Left lung (tissue), 14 donors: Measurements from ENCODE around the gene PAQR8. TPM values are rescaled to one million over a fixed set of nuclear protein-coding genes. Genes with fewer than 3 reads are reported as not detected.

Experiments used
- ATAC-seq: fragments of 200-7000 bp; cut with Tn5 transposase; one replicate; pipeline ENCODE4 v1.9.1; 2020; ENCODE audit warnings: moderate library complexity
- DNase-seq, 4 donors: peaks; one replicate each; pipeline ENCODE4 v3.0.0-alpha.2; 2013 to 2020
- H3K27ac ChIP-seq, 2 donors: fragments of 200-600 bp; sonication (generic) in 1 of 2; one replicate each; pipeline versions ENCODE4 v1.5.0 to v1.8.0; 2020 to 2021
- H3K27me3 ChIP-seq, 2 donors: fragments of 200-600 bp; sonication (generic) in 1 of 2; one replicate each; pipeline versions ENCODE4 v1.5.0 to v1.8.0; 2020 to 2021
- H3K36me3 ChIP-seq, 2 donors: fragments of 200-600 bp; sonication (generic) in 1 of 2; one replicate each; pipeline versions ENCODE4 v1.5.0 to v1.8.0; 2020 to 2021
- H3K4me1 ChIP-seq, 2 donors: fragments of 200-600 bp; one replicate each; pipeline ENCODE4 v1.8.0; 2021
- H3K4me3 ChIP-seq, 2 donors: fragments of 200-600 bp; sonication (generic) in 1 of 2; one replicate each; pipeline versions ENCODE4 v1.5.0 to v1.8.0; 2020 to 2021; ENCODE audit warnings: mild to moderate bottlenecking in 1 of 2
- H3K9me3 ChIP-seq, 2 donors: fragments of 200-600 bp; sonication (generic) in 1 of 2; one replicate each; pipeline versions ENCODE4 v1.5.0 to v1.8.0; 2020 to 2021
- intact Hi-C, 2 donors: fragments of 100-400 bp; cut with DNase I; formaldehyde crosslinking; loops; one replicate each; pipeline versions ENCODE4 v1.11.2 to v1.14.2; 2022
- long read RNA-seq, 12 donors: library from polyadenylated mRNA in 2 of 12; unstranded in 2 of 12; transcript quantifications; one replicate each; pipeline ENCODE4 v2.0.0 and lab custom pipeline, GENCODE V29; 2019 to 2026
- polyA plus RNA-seq, 6 donors: library from polyadenylated mRNA; unstranded; fragments of 120-200 nt; gene quantifications; one replicate each; pipeline ENCODE4 v1.2.1, GENCODE V29; 2013; ENCODE audit not compliant: insufficient read length in 6 of 6
- total RNA-seq, 2 donors: library from RNA; stranded (reverse); fragmentation: NEBNext Ultra II Directional; extraction: Animal tissue kit (Norgen Biotek cat#: 25700); gene quantifications; one replicate each; pipeline ENCODE4 v1.2.1, GENCODE V29; 2021
- TF ChIP-seq, protein P1 (sequence below), 2 donors: fragments of 200-600 bp; sonication (generic) in 1 of 2; IDR thresholded peaks; one replicate each; pipeline versions ENCODE4 v1.5.0 to v1.8.0; 2021; ENCODE audit warnings: antibody characterized with exemption in 2 of 2
- donor health status: DM: no; HTN: yes; CAD: no.
- donor health status: DM: no; HTN: no; CAD: no.

Gene PAQR8
- 10 to 100 TPM in 1 of 2 donors, 1 to 10 TPM in 1; 9.3 to 15.6 TPM for total RNA-seq
- polyA plus RNA-seq, result 10 to 100 TPM; 15.5 to 22.9 (median 17.4) TPM
- long read RNA-seq, donor 1, full-length matches to known transcripts, result 12 of 12 reads
- long read RNA-seq, donor 1, partial matches to known transcripts, result 0 of 12 reads
- long read RNA-seq, donor 1, other reads (novel, unspliced or antisense), result 0 of 12 reads
- long read RNA-seq, donor 2, full-length matches to known transcripts, result 13 of 13 reads
- long read RNA-seq, donor 2, partial matches to known transcripts, result 0 of 13 reads
- long read RNA-seq, donor 2, other reads (novel, unspliced or antisense), result 0 of 13 reads
- long read RNA-seq, donor 3, full-length matches to known transcripts, result 7 of 7 reads
- long read RNA-seq, donor 3, partial matches to known transcripts, result 0 of 7 reads
- long read RNA-seq, donor 3, other reads (novel, unspliced or antisense), result 0 of 7 reads
- long read RNA-seq, donor 4, full-length matches to known transcripts, result 2 of 2 reads
- long read RNA-seq, donor 4, partial matches to known transcripts, result 0 of 2 reads
- long read RNA-seq, donor 4, other reads (novel, unspliced or antisense), result 0 of 2 reads
- long read RNA-seq, donor 5, full-length matches to known transcripts, result 12 of 12 reads
- long read RNA-seq, donor 5, partial matches to known transcripts, result 0 of 12 reads
- long read RNA-seq, donor 5, other reads (novel, unspliced or antisense), result 0 of 12 reads
- long read RNA-seq, donor 6, full-length matches to known transcripts, result 5 of 5 reads
- long read RNA-seq, donor 6, partial matches to known transcripts, result 0 of 5 reads
- long read RNA-seq, donor 6, other reads (novel, unspliced or antisense), result 0 of 5 reads
- long read RNA-seq, donor 7, full-length matches to known transcripts, result 8 of 8 reads
- long read RNA-seq, donor 7, partial matches to known transcripts, result 0 of 8 reads
- long read RNA-seq, donor 7, other reads (novel, unspliced or antisense), result 0 of 8 reads
- long read RNA-seq, donor 8, full-length matches to known transcripts, result 11 of 11 reads
- long read RNA-seq, donor 8, partial matches to known transcripts, result 0 of 11 reads
- long read RNA-seq, donor 8, other reads (novel, unspliced or antisense), result 0 of 11 reads
- long read RNA-seq, donor 9, result 0 reads
- long read RNA-seq, donor 10, result 0 reads
- long read RNA-seq, donor 11, full-length matches to known transcripts, result 20 of 20 reads
- long read RNA-seq, donor 11, partial matches to known transcripts, result 0 of 20 reads
- long read RNA-seq, donor 11, other reads (novel, unspliced or antisense), result 0 of 20 reads
- long read RNA-seq, donor 12, full-length matches to known transcripts, result 8 of 8 reads
- long read RNA-seq, donor 12, partial matches to known transcripts, result 0 of 8 reads
- long read RNA-seq, donor 12, other reads (novel, unspliced or antisense), result 0 of 8 reads

GRCh38 chr6:52361945-52362442 lies at the start of gene PAQR8:
TSS of gene PAQR8 (plus strand) at chr6:52362151. CDS start at chr6:52403214, 41,063 bp downstream.
- TF ChIP-seq, protein P1, sequence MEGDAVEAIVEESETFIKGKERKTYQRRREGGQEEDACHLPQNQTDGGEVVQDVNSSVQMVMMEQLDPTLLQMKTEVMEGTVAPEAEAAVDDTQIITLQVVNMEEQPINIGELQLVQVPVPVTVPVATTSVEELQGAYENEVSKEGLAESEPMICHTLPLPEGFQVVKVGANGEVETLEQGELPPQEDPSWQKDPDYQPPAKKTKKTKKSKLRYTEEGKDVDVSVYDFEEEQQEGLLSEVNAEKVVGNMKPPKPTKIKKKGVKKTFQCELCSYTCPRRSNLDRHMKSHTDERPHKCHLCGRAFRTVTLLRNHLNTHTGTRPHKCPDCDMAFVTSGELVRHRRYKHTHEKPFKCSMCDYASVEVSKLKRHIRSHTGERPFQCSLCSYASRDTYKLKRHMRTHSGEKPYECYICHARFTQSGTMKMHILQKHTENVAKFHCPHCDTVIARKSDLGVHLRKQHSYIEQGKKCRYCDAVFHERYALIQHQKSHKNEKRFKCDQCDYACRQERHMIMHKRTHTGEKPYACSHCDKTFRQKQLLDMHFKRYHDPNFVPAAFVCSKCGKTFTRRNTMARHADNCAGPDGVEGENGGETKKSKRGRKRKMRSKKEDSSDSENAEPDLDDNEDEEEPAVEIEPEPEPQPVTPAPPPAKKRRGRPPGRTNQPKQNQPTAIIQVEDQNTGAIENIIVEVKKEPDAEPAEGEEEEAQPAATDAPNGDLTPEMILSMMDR (IDR thresholded peaks at IDR 0.05), result no peak
- Histone ChIP-seq H3K4me1 (peaks cover 7 to 25% of the 10 kb centered on the region in 2 donors), H3K27ac (peak within 1 kb of the TSS; percentile 69 to 86), H3K9me3 (no peaks in the 10 kb centered on the region), H3K4me3 (peak within 1 kb of the TSS; percentile 60 to 81), H3K36me3 (no peaks in the 10 kb centered on the region), H3K27me3 (no peaks in the 10 kb centered on the region)
- DNase-seq (peak; percentile 79 to 96 (median 86)), ATAC-seq (peak; percentile 95)
- intact Hi-C loops, result no loop called here

GRCh38 chr6:52312461-52312860 lies 49.5 kb upstream of the PAQR8 start:
- DNase-seq, result no peak
- intact Hi-C loops, result no loop called here
- H3K27ac ChIP-seq, result no peak overlapping the region
- H3K36me3 ChIP-seq, result no peaks in the 10 kb centered on the region
- no peaks in the 10 kb centered on the region for H3K9me3 ChIP-seq
- H3K4me3 ChIP-seq, result no peak overlapping the region
- TF ChIP-seq, protein P1 (IDR thresholded peaks at IDR 0.05), result no peak
- H3K4me1 ChIP-seq, result peaks cover 3 to 11% of the 10 kb centered on the region in 2 donors
- no peaks in the 10 kb centered on the region for H3K27me3 ChIP-seq
- ATAC-seq, result no peak

DNA sequence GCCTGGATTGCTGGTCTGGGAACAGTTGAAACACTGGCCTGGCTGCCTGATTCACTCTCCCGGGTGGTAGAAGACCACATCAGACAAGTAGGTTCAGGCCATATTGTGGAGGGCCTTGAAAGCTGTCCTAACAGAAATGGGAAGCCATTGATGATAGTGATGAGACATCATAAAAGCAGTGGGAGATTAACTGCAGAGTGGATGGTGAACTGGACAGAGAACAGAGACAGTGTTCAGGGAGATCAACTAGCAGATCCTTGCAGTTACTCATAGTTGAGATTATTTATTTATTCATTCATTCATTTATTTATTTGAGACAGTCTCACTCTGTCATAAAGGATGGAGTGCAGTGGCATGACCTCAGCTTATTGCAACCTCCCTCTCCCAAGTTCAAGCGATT lies 47.2 kb upstream of the PAQR8 start:
- Histone ChIP-seq H3K27ac (no peak overlapping the region), H3K27me3 (no peaks in the 10 kb centered on the region), H3K4me3 (no peak overlapping the region), H3K36me3 (no peaks in the 10 kb centered on the region), H3K4me1 (peaks cover 12 to 13% of the 10 kb centered on the region in 2 donors), H3K9me3 (no peaks in the 10 kb centered on the region)
- DNase-seq, result no peak
- TF ChIP-seq, protein P1 (IDR thresholded peaks at IDR 0.05), result no peak
- intact Hi-C loops, result no loop called here
- ATAC-seq, result no peak

- Histone ChIP-seq H3K9me3 (no peaks in the 10 kb centered on the region), H3K4me1 (peaks cover 12 to 13% of the 10 kb centered on the region in 2 donors), H3K27ac (no peak overlapping the region), H3K36me3 (no peaks in the 10 kb centered on the region), H3K27me3 (no peaks in the 10 kb centered on the region), H3K4me3 (no peak overlapping the region)
- intact Hi-C loops, result no loop called here
- TF ChIP-seq, protein P1 (IDR thresholded peaks at IDR 0.05), result no peak
- ATAC-seq (peak; percentile 66), DNase-seq (no peak)
Measured at GRCh38 chr6:52317211-52317610, 44.7 kb upstream of the PAQR8 start.
